ENCODE results near the gene NDE1.

GRCh38 chr16:15749985-15750384 is 99.9 kb downstream of the NDE1 start:
- TF ChIP-seq CTCF (IDR thresholded peaks at IDR 0.05; ENCODE audit: low read depth, low read length) (no peak), POLR2A (IDR thresholded peaks at IDR 0.05; ENCODE audit: extremely low read depth, insufficient read length) (no peak), MAX (IDR thresholded peaks at IDR 0.05; ENCODE audit: low read depth, low read length) (no peak), MYC (IDR thresholded peaks at IDR 0.05; ENCODE audit: low read depth, low read length) (no peak)
